ENCODE data around the gene CPAMD8. TPM values are rescaled to one million over a fixed set of nuclear protein-coding genes. Genes with fewer than 3 reads are reported as not detected.

Gene CPAMD8
- total RNA-seq, 1 donor from 2014 or later = 16.3 TPM

DNA sequence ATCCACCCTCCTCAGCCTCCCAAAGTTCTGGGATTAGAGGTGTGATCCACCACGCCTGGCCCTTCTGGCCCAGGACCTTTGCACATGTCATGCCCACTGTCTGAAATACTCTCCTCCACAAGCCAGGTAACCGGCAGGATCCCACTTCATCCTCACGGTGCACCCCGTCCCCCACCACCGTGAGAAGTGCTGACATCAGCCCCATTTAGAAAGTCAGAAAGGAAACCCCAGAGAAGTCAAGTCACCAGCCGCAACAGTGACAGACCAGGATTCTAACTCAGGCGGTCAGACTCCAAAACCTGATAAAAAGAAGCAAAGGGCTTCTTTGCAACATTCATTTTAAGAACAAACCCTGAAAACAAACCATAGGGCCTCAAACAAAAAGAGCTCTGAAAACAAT lies 3.9 kb downstream of the CPAMD8 start:
- Histone ChIP-seq H3F3A (ENCODE audit: low read depth) (peaks cover 19% of the 10 kb centered on the region), H3K4me2 (no peak overlapping the region), H3K9me3 (ENCODE audit: low read depth) (peaks cover 9% of the 10 kb centered on the region), H3K9ac (no peak overlapping the region), H3K4me1 (peaks cover 14% of the 10 kb centered on the region), H3K36me3 (peaks cover 4% of the 10 kb centered on the region), H3K4me3 (no peak overlapping the region), H3K79me2 (ENCODE audit: low read depth) (peaks cover 34% of the 10 kb centered on the region), H3K27ac (no peak overlapping the region), H2AFZ (replicated peaks) (no peak overlapping the region), H4K20me1 (ENCODE audit: low read depth) (no peaks in the 10 kb centered on the region), H3K27me3 (peaks cover 5% of the 10 kb centered on the region)
- Mint-ChIP-seq H3K36me3 (peaks cover 19% of the 10 kb centered on the region), H3K4me3 (no peak overlapping the region), H3K27me3 (ENCODE audit: insufficient read depth, low read depth) (peaks cover 17% of the 10 kb centered on the region), H3K9me3 (peaks cover 26% of the 10 kb centered on the region), H3K27ac (no peak overlapping the region), H3K4me1 (peaks cover 8% of the 10 kb centered on the region)
- TF ChIP-seq, protein P1, sequence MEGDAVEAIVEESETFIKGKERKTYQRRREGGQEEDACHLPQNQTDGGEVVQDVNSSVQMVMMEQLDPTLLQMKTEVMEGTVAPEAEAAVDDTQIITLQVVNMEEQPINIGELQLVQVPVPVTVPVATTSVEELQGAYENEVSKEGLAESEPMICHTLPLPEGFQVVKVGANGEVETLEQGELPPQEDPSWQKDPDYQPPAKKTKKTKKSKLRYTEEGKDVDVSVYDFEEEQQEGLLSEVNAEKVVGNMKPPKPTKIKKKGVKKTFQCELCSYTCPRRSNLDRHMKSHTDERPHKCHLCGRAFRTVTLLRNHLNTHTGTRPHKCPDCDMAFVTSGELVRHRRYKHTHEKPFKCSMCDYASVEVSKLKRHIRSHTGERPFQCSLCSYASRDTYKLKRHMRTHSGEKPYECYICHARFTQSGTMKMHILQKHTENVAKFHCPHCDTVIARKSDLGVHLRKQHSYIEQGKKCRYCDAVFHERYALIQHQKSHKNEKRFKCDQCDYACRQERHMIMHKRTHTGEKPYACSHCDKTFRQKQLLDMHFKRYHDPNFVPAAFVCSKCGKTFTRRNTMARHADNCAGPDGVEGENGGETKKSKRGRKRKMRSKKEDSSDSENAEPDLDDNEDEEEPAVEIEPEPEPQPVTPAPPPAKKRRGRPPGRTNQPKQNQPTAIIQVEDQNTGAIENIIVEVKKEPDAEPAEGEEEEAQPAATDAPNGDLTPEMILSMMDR (IDR thresholded peaks at IDR 0.05) = no peak
- TF ChIP-seq EZH2 (IDR thresholded peaks at IDR 0.05) (no peak), EZH2phosphoT487 (IDR thresholded peaks at IDR 0.05) (no peak)
- no peak for DNase-seq (ENCODE audit: low spot score)

DNA sequence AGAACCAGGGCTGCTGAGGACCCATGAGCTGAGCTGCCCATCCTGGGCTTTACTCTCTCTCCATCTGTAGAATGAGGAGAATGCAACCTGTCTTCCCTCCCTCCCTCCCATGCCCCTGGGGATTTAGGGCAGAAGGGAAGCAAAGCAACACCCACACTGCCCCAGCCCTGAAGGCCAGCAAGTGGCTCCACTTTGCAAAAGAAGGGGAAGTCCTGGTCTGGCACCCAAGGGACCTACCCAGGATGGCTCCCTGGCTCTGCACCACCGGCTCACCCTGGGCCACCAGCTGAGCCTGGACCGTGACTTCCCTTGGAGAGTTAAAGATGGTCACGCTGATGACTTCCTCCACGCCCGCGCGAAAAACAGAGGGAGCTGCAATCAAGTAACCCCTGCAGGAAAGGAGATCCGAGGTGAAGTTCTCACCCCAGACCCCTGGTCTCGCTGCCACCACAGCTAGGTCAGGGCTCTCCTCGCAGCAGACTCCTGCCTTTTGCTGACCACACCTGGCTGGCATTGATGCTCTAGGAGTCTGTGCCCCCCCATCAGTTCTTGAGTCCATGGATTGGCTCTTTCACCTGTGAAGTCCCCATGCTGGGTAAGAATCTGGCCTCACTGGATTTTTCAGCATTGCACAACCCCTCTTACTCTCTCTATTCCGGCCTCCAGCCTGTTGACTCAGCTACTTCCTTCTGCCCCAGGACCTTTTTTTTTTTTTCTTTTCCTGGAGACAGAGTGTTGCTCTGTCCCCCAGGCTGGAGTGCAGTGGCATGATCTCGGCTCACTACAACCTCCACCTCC lies 4.6 kb downstream of the CPAMD8 start:
- Histone ChIP-seq H3K36me3 (peaks cover 4% of the 10 kb centered on the region), H2AFZ (replicated peaks) (no peak overlapping the region), H4K20me1 (ENCODE audit: low read depth) (no peaks in the 10 kb centered on the region), H3K4me2 (no peak overlapping the region), H3K9ac (no peak overlapping the region), H3F3A (ENCODE audit: low read depth) (peaks cover 12% of the 10 kb centered on the region), H3K27ac (no peak overlapping the region), H3K4me1 (peaks cover 10% of the 10 kb centered on the region), H3K4me3 (no peak overlapping the region), H3K9me3 (ENCODE audit: low read depth) (peaks cover 9% of the 10 kb centered on the region), H3K79me2 (ENCODE audit: low read depth) (peaks cover 34% of the 10 kb centered on the region), H3K27me3 (peaks cover 5% of the 10 kb centered on the region)
- Mint-ChIP-seq H3K4me3 (no peak overlapping the region), H3K9me3 (peaks cover 26% of the 10 kb centered on the region), H3K27me3 (ENCODE audit: insufficient read depth, low read depth) (peaks cover 17% of the 10 kb centered on the region), H3K27ac (no peak overlapping the region), H3K36me3 (peaks cover 19% of the 10 kb centered on the region), H3K4me1 (peaks cover 8% of the 10 kb centered on the region)
- no peak for DNase-seq (ENCODE audit: low spot score)
- TF ChIP-seq EZH2 (IDR thresholded peaks at IDR 0.05) (no peak), EZH2phosphoT487 (IDR thresholded peaks at IDR 0.05) (no peak)
- TF ChIP-seq, protein P1 (IDR thresholded peaks at IDR 0.05) = no peak

GRCh38 chr19:17021328-17021727 lies 5.3 kb downstream of the CPAMD8 start:
- Histone ChIP-seq H3K79me2 (ENCODE audit: low read depth) (peaks cover 34% of the 10 kb centered on the region), H3F3A (ENCODE audit: low read depth) (peaks cover 11% of the 10 kb centered on the region), H3K9me3 (ENCODE audit: low read depth) (peaks cover 9% of the 10 kb centered on the region), H3K4me3 (no peak overlapping the region), H2AFZ (replicated peaks) (no peak overlapping the region), H3K4me2 (no peak overlapping the region), H3K36me3 (peaks cover 4% of the 10 kb centered on the region), H3K4me1 (peaks cover 10% of the 10 kb centered on the region), H3K27ac (no peak overlapping the region), H3K9ac (no peak overlapping the region), H4K20me1 (ENCODE audit: low read depth) (no peaks in the 10 kb centered on the region), H3K27me3 (peaks cover 5% of the 10 kb centered on the region)
- H3K36me3 Mint-ChIP-seq = peaks cover 19% of the 10 kb centered on the region
- peaks cover 8% of the 10 kb centered on the region for H3K4me1 Mint-ChIP-seq
- H3K9me3 Mint-ChIP-seq = peaks cover 26% of the 10 kb centered on the region
- H3K27ac Mint-ChIP-seq = no peak overlapping the region
- peaks cover 17% of the 10 kb centered on the region for H3K27me3 Mint-ChIP-seq (ENCODE audit: insufficient read depth, low read depth)
- no peak overlapping the region for H3K4me3 Mint-ChIP-seq
- DNase-seq (ENCODE audit: low spot score) = no peak
- TF ChIP-seq, protein P1 (IDR thresholded peaks at IDR 0.05) = no peak
- TF ChIP-seq EZH2 (IDR thresholded peaks at IDR 0.05) (no peak), EZH2phosphoT487 (IDR thresholded peaks at IDR 0.05) (no peak)
